HEK293 (cell line): ENCODE measurements around the gene REX1BD.

Experiments
- KLF7 ChIP-seq: fragments of 450-650 bp; formaldehyde crosslinking; IDR thresholded peaks from 2 replicates; pipeline ENCODE4 v1.5.1; 2016; ENCODE audit warnings: missing biosample characterization, missing genetic modification characterization, borderline replicate concordance
- OVOL3 ChIP-seq: fragments of 450-650 bp; formaldehyde crosslinking; IDR thresholded peaks from 2 replicates; pipeline ENCODE4 v1.5.1; 2016; ENCODE audit warnings: missing biosample characterization, missing genetic modification characterization
- SP7 ChIP-seq: fragments of 450-650 bp; formaldehyde crosslinking; IDR thresholded peaks from 2 replicates; pipeline ENCODE4 v1.5.1; 2016; ENCODE audit warnings: missing biosample characterization, missing genetic modification characterization
- WT1 ChIP-seq: fragments of 450-650 bp; formaldehyde crosslinking; IDR thresholded peaks from 2 replicates; pipeline ENCODE4 v1.5.1; 2016; ENCODE audit warnings: missing biosample characterization, missing genetic modification characterization
- ZBTB21 ChIP-seq: fragments of 450-650 bp; formaldehyde crosslinking; IDR thresholded peaks from 2 replicates; pipeline ENCODE4 v1.5.1; 2017; ENCODE audit warnings: missing biosample characterization, missing genetic modification characterization
- ZFP37 ChIP-seq: fragments of 450-650 bp; formaldehyde crosslinking; IDR thresholded peaks from 2 replicates; pipeline ENCODE4 v1.5.1; 2016; ENCODE audit warnings: missing biosample characterization, missing genetic modification characterization
- ZFP69B ChIP-seq: fragments of 450-650 bp; formaldehyde crosslinking; IDR thresholded peaks from 2 replicates; pipeline ENCODE4 v1.5.1; 2016; ENCODE audit warnings: missing biosample characterization, missing genetic modification characterization
- ZIC2 ChIP-seq: fragments of 450-650 bp; formaldehyde crosslinking; IDR thresholded peaks from 2 replicates; pipeline ENCODE4 v1.5.1; 2016; ENCODE audit warnings: missing biosample characterization, missing genetic modification characterization
- ZNF112 ChIP-seq: fragments of 450-650 bp; formaldehyde crosslinking; IDR thresholded peaks from 2 replicates; pipeline ENCODE4 v1.5.0; 2017; ENCODE audit warnings: missing biosample characterization, missing genetic modification characterization
- ZNF138 ChIP-seq: fragments of 450-650 bp; formaldehyde crosslinking; IDR thresholded peaks from 2 replicates; pipeline ENCODE4 v1.5.1; 2016; ENCODE audit warnings: missing biosample characterization, missing genetic modification characterization, borderline replicate concordance
- ZNF140 ChIP-seq: fragments of 450-650 bp; formaldehyde crosslinking; IDR thresholded peaks from 2 replicates; pipeline ENCODE4 v1.5.1; 2016; ENCODE audit warnings: missing biosample characterization, missing genetic modification characterization
- ZNF221 ChIP-seq: fragments of 450-650 bp; formaldehyde crosslinking; IDR thresholded peaks from 2 replicates; pipeline ENCODE4 v1.5.1; 2017; ENCODE audit warnings: missing biosample characterization, missing genetic modification characterization, borderline replicate concordance
- ZNF24 ChIP-seq: fragments of 450-650 bp; formaldehyde crosslinking; IDR thresholded peaks from 2 replicates; pipeline ENCODE4 v1.5.1; 2016; ENCODE audit warnings: missing biosample characterization, missing genetic modification characterization
- ZNF394 ChIP-seq: fragments of 450-650 bp; formaldehyde crosslinking; IDR thresholded peaks from 2 replicates; pipeline ENCODE4 v1.5.1; 2016; ENCODE audit warnings: missing biosample characterization, missing genetic modification characterization, mild to moderate bottlenecking, moderate library complexity, borderline replicate concordance
- ZNF404 ChIP-seq: fragments of 450-650 bp; formaldehyde crosslinking; IDR thresholded peaks from 2 replicates; pipeline ENCODE4 v1.5.1; 2017; ENCODE audit warnings: missing biosample characterization, missing genetic modification characterization
- ZNF514 ChIP-seq: fragments of 450-650 bp; formaldehyde crosslinking; IDR thresholded peaks from 2 replicates; pipeline ENCODE4 v1.5.1; 2016; ENCODE audit warnings: missing biosample characterization, missing genetic modification characterization
- ZNF544 ChIP-seq: fragments of 450-650 bp; formaldehyde crosslinking; IDR thresholded peaks from 2 replicates; pipeline ENCODE4 v1.5.0; 2017; ENCODE audit warnings: missing biosample characterization, missing genetic modification characterization
- ZNF549 ChIP-seq: fragments of 450-650 bp; IDR thresholded peaks from 2 replicates; pipeline ENCODE4 v1.5.1; 2018; ENCODE audit warnings: missing biosample characterization, missing genetic modification characterization, mild to moderate bottlenecking, inconsistent platforms, moderate library complexity
- ZNF555 ChIP-seq: fragments of 450-650 bp; formaldehyde crosslinking; conservative IDR thresholded peaks from 2 replicates; pipeline ENCODE4 v1.5.1; 2017; ENCODE audit warnings: missing biosample characterization, mild to moderate bottlenecking, missing genetic modification characterization, inconsistent platforms
- ZNF561 ChIP-seq: fragments of 450-650 bp; IDR thresholded peaks from 2 replicates; pipeline ENCODE4 v1.5.1; 2018; ENCODE audit warnings: missing biosample characterization, missing genetic modification characterization, borderline replicate concordance
- ZNF626 ChIP-seq: fragments of 450-650 bp; sonication (Bioruptor Pico); formaldehyde crosslinking; IDR thresholded peaks from 2 replicates; pipeline ENCODE4 v1.5.1; 2018; ENCODE audit warnings: missing biosample characterization, missing genetic modification characterization, inconsistent platforms
- ZNF629 ChIP-seq: fragments of 450-650 bp; formaldehyde crosslinking; IDR thresholded peaks from 2 replicates; pipeline ENCODE4 v1.5.1; 2017; ENCODE audit warnings: missing biosample characterization, missing genetic modification characterization
- ZNF664 ChIP-seq: fragments of 450-650 bp; formaldehyde crosslinking; IDR thresholded peaks from 2 replicates; pipeline ENCODE4 v1.5.1; 2016; ENCODE audit warnings: missing biosample characterization, missing genetic modification characterization
- ZSCAN23 ChIP-seq: fragments of 450-650 bp; formaldehyde crosslinking; IDR thresholded peaks from 2 replicates; pipeline ENCODE4 v1.5.1; 2016; ENCODE audit warnings: missing biosample characterization, missing genetic modification characterization
- TF ChIP-seq, protein P1 (sequence below): fragments of 450-650 bp; formaldehyde crosslinking; conservative IDR thresholded peaks from 2 replicates; pipeline ENCODE4 v1.5.1; 2016; ENCODE audit warnings: low read depth, missing biosample characterization, missing genetic modification characterization
- TF ChIP-seq, protein P2 (sequence below): fragments of 450-650 bp; formaldehyde crosslinking; IDR thresholded peaks from 2 replicates; pipeline ENCODE4 v1.5.1; 2016; ENCODE audit warnings: missing biosample characterization, missing genetic modification characterization, low read depth
- TF ChIP-seq, protein P3 (sequence below): fragments of 450-650 bp; formaldehyde crosslinking; IDR thresholded peaks from 2 replicates; pipeline ENCODE4 v1.5.1; 2017; ENCODE audit warnings: missing biosample characterization, missing genetic modification characterization
- TF ChIP-seq, protein P4 (sequence below): fragments of 450-650 bp; formaldehyde crosslinking; IDR thresholded peaks from 2 replicates; pipeline ENCODE4 v1.5.1; 2016; ENCODE audit warnings: missing biosample characterization, missing genetic modification characterization
- TF ChIP-seq, protein P5 (sequence below): fragments of 450-650 bp; formaldehyde crosslinking; IDR thresholded peaks from 2 replicates; pipeline ENCODE4 v1.5.1; 2017; ENCODE audit warnings: missing biosample characterization, missing genetic modification characterization

The REX1BD gene

DNA sequence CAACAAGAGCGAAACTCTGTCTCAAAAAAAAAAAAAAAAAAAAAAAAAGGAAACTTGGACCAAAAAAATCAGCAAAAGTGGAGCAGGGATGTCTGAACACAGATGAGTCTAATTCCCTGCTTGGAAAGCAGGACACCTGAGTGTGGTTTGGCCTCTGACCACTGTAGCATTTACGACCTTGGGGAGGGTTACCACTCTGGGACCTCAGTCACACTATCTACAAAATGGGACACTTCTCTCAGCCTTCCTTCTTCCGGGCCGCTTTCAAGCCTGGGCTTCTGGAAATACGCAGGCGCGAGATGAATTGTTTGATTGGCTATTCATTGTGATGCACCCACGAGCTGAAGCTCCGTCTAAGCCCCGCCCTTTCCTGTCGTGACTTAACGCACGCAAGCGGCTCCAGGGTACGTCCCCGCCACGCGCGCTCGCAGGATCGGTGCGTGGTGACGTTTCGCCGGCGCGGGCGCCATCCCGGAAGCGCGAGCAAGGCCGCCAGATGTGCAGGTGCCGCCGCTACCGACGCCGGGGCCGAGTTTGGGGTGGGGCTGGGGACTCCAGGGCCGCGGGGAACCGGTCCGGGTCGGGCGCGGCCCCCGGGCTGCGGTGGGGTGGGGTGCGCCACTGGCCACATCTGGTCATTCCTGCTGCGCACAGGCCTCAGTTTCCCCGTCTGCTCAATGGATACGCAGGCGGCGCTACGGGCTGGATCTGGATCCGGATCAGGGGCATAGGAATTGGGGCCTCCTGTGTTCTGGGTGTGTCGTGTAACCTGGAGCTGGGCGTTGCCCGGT lies 31.0 kb upstream of the REX1BD start, which contains the start of gene KXD1 (continued):
- TF ChIP-seq, protein P1, sequence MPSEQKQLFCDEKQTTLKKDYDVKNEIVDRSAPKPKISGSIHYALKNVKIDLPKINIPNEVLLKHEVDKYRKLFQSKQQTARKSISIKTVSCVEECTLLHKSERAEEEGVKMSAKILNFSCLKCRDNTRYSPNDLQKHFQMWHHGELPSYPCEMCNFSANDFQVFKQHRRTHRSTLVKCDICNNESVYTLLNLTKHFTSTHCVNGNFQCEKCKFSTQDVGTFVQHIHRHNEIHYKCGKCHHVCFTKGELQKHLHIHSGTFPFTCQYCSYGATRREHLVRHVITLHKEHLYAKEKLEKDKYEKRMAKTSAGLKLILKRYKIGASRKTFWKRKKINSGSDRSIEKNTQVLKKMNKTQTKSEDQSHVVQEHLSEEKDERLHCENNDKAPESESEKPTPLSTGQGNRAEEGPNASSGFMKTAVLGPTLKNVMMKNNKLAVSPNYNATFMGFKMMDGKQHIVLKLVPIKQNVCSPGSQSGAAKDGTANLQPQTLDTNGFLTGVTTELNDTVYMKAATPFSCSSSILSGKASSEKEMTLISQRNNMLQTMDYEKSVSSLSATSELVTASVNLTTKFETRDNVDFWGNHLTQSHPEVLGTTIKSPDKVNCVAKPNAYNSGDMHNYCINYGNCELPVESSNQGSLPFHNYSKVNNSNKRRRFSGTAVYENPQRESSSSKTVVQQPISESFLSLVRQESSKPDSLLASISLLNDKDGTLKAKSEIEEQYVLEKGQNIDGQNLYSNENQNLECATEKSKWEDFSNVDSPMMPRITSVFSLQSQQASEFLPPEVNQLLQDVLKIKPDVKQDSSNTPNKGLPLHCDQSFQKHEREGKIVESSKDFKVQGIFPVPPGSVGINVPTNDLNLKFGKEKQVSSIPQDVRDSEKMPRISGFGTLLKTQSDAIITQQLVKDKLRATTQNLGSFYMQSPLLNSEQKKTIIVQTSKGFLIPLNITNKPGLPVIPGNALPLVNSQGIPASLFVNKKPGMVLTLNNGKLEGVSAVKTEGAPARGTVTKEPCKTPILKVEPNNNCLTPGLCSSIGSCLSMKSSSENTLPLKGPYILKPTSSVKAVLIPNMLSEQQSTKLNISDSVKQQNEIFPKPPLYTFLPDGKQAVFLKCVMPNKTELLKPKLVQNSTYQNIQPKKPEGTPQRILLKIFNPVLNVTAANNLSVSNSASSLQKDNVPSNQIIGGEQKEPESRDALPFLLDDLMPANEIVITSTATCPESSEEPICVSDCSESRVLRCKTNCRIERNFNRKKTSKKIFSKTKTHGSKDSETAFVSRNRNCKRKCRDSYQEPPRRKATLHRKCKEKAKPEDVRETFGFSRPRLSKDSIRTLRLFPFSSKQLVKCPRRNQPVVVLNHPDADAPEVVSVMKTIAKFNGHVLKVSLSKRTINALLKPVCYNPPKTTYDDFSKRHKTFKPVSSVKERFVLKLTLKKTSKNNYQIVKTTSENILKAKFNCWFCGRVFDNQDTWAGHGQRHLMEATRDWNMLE (tag by site-specific recombination): no peak; the same call in 1 of the 2 replicates
- TF ChIP-seq ZSCAN23 (tag by site-specific recombination) (0 out of 2 replicates have a peak, but pooled peaks have one; percentile 34), ZNF514 (no peak), ZNF664 (tag by site-specific recombination) (no peak), ZNF24 (tag by site-specific recombination) (peak; percentile 90), ZNF404 (tag by site-specific recombination) (no peak), ZBTB21 (tag by site-specific recombination) (0 out of 2 replicates have a peak, but pooled peaks have one; percentile 43), ZNF629 (tag by site-specific recombination) (peak; percentile 66), ZFP69B (tag by site-specific recombination) (peak; percentile 73), ZNF561 (tag by site-specific recombination) (peak; percentile 87), KLF7 (peak; percentile 53; the same call in 1 of the 2 replicates), ZNF555 (tag by site-specific recombination) (no peak), ZNF544 (tag by site-specific recombination) (no peak), ZNF221 (tag by site-specific recombination) (no peak), ZNF112 (tag by site-specific recombination) (no peak), ZNF140 (tag by site-specific recombination) (no peak), ZNF549 (tag by site-specific recombination) (no peak), WT1 (tag by site-specific recombination) (0 out of 2 replicates have a peak, but pooled peaks have one; percentile 20), OVOL3 (no peak), SP7 (tag by site-specific recombination) (peak; percentile 79), ZNF394 (tag by site-specific recombination) (0 out of 2 replicates have a peak, but pooled peaks have one; percentile 32), ZNF138 (tag by site-specific recombination) (no peak), ZNF626 (tag by site-specific recombination) (no peak), ZIC2 (tag by site-specific recombination) (no peak), ZFP37 (tag by site-specific recombination) (no peak)
- TF ChIP-seq, protein P2, sequence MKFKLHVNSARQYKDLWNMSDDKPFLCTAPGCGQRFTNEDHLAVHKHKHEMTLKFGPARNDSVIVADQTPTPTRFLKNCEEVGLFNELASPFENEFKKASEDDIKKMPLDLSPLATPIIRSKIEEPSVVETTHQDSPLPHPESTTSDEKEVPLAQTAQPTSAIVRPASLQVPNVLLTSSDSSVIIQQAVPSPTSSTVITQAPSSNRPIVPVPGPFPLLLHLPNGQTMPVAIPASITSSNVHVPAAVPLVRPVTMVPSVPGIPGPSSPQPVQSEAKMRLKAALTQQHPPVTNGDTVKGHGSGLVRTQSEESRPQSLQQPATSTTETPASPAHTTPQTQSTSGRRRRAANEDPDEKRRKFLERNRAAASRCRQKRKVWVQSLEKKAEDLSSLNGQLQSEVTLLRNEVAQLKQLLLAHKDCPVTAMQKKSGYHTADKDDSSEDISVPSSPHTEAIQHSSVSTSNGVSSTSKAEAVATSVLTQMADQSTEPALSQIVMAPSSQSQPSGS: 0 out of 2 replicates have a peak, but pooled peaks have one; percentile 4
- TF ChIP-seq, protein P3, sequence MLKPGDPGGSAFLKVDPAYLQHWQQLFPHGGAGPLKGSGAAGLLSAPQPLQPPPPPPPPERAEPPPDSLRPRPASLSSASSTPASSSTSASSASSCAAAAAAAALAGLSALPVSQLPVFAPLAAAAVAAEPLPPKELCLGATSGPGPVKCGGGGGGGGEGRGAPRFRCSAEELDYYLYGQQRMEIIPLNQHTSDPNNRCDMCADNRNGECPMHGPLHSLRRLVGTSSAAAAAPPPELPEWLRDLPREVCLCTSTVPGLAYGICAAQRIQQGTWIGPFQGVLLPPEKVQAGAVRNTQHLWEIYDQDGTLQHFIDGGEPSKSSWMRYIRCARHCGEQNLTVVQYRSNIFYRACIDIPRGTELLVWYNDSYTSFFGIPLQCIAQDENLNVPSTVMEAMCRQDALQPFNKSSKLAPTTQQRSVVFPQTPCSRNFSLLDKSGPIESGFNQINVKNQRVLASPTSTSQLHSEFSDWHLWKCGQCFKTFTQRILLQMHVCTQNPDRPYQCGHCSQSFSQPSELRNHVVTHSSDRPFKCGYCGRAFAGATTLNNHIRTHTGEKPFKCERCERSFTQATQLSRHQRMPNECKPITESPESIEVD: no peak
- TF ChIP-seq, protein P4, sequence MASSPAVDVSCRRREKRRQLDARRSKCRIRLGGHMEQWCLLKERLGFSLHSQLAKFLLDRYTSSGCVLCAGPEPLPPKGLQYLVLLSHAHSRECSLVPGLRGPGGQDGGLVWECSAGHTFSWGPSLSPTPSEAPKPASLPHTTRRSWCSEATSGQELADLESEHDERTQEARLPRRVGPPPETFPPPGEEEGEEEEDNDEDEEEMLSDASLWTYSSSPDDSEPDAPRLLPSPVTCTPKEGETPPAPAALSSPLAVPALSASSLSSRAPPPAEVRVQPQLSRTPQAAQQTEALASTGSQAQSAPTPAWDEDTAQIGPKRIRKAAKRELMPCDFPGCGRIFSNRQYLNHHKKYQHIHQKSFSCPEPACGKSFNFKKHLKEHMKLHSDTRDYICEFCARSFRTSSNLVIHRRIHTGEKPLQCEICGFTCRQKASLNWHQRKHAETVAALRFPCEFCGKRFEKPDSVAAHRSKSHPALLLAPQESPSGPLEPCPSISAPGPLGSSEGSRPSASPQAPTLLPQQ (tag by site-specific recombination): peak; percentile 59; the same call in 1 of the 2 replicates
- TF ChIP-seq, protein P5, sequence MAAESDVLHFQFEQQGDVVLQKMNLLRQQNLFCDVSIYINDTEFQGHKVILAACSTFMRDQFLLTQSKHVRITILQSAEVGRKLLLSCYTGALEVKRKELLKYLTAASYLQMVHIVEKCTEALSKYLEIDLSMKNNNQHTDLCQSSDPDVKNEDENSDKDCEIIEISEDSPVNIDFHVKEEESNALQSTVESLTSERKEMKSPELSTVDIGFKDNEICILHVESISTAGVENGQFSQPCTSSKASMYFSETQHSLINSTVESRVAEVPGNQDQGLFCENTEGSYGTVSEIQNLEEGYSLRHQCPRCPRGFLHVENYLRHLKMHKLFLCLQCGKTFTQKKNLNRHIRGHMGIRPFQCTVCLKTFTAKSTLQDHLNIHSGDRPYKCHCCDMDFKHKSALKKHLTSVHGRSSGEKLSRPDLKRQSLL (tag by site-specific recombination): peak; percentile 97
